Inferior parietal cortex (tissue), 1 donor: ENCODE measurements around the gene ICE2.
"Not testable (repeated sequence)": the region's sequence is repeated elsewhere in the genome, so short reads cannot be mapped to it uniquely, and the experiment has no call there.

Experiments used
- DNase-seq: peaks from one replicate; pipeline ENCODE4 v3.0.0-alpha.2; 2016; ENCODE audit errors: extremely low spot score

Gene ICE2

GRCh38 chr15:60407415-60407805 lies 71.5 kb downstream of the ICE2 start:
- DNase-seq = no peak

- no peak for DNase-seq
Measured at GRCh38 chr15:60406513-60407414, 72.2 kb downstream of the ICE2 start.

GRCh38 chr15:60405399-60405798 lies 73.5 kb downstream of the ICE2 start:
- DNase-seq = no peak

GRCh38 chr15:60404351-60404750 lies 74.6 kb downstream of the ICE2 start:
- not testable (repeated sequence) for DNase-seq

GRCh38 chr15:60400944-60401343 lies 78.0 kb downstream of the ICE2 start:
- DNase-seq = no peak

GRCh38 chr15:60399931-60400330 lies 79.0 kb downstream of the ICE2 start:
- DNase-seq = no peak

GRCh38 chr15:60399246-60399915 lies 79.6 kb downstream of the ICE2 start:
- DNase-seq = no peak

GRCh38 chr15:60397772-60398445 lies 81.0 kb downstream of the ICE2 start, which contains the start of gene ANXA2:
TSS of gene ANXA2 (minus strand) at chr15:60397986. CDS start at chr15:60386075, 11,911 bp downstream.
- no peak for DNase-seq

GRCh38 chr15:60396958-60397771 lies 81.8 kb downstream of the ICE2 start:
- DNase-seq = no peak

- DNase-seq = no peak
Measured at GRCh38 chr15:60396560-60396957, 82.4 kb downstream of the ICE2 start.

GRCh38 chr15:60396100-60396499 lies 82.8 kb downstream of the ICE2 start:
- DNase-seq = no peak

- DNase-seq = no peak
Measured at GRCh38 chr15:60395276-60396011, 83.5 kb downstream of the ICE2 start.

- no peak for DNase-seq
Measured at GRCh38 chr15:60394689-60395097, 84.2 kb downstream of the ICE2 start.

- no peak for DNase-seq
Measured at GRCh38 chr15:60392986-60393790, 85.8 kb downstream of the ICE2 start.

- no peak for DNase-seq
Measured at GRCh38 chr15:60392601-60392985, 86.3 kb downstream of the ICE2 start.

- no peak for DNase-seq
Measured at GRCh38 chr15:60391722-60392315, 87.1 kb downstream of the ICE2 start.

GRCh38 chr15:60390871-60391501 lies 88.0 kb downstream of the ICE2 start:
- DNase-seq = no peak

GRCh38 chr15:60390231-60390630 lies 88.7 kb downstream of the ICE2 start:
- no peak for DNase-seq
